ENCODE measurements around the gene NANOS2. TPM values are rescaled to one million over a fixed set of nuclear protein-coding genes. Genes with fewer than 3 reads are reported as not detected.

The NANOS2 gene
- total and polyA plus RNA-seq, 2 donors (not counting 1 experiment from before 2014, with no cell fraction given), result not detected

GRCh38 chr19:45955905-45956608 is 41.5 kb upstream of the NANOS2 start:
- H3K4me3 ChIP-seq (replicated peaks in 1 of 4; ENCODE audit: control extremely low read depth in 1 of 4, insufficient read depth in 1 of 4, low read depth in 3 of 4, low read length in 4 of 4), result no peak overlapping the region
- H3K9me3 ChIP-seq (ENCODE audit: control insufficient read depth, insufficient read depth, low read depth, low read length), result no peaks in the 10 kb centered on the region
- H3K4me2 ChIP-seq (ENCODE audit: extremely low read depth, insufficient read depth, low read length), result no peak overlapping the region
- H2AFZ ChIP-seq (ENCODE audit: low read length), result no peak overlapping the region
- H3K79me2 ChIP-seq (ENCODE audit: control insufficient read depth, insufficient read depth, low read length), result no peaks in the 10 kb centered on the region
- DNase-seq (ENCODE audit: low read depth in 2 of 2), result peak in 1 of 2 donors; percentile 94
- no peak for TF ChIP-seq EZH2 (IDR thresholded peaks at IDR 0.05; ENCODE audit: low read length, missing control alignments)
- TF ChIP-seq CTCF (conservative IDR thresholded peaks at IDR 0.05 in 1 of 2, IDR thresholded peaks at IDR 0.05 in 1 of 2; ENCODE audit: low read depth in 1 of 2, low read length in 2 of 2), result no peak
- no peaks in the 10 kb centered on the region for H3K36me3 ChIP-seq (ENCODE audit: control insufficient read depth, insufficient read depth, low read length)
- peaks cover 12% of the 10 kb centered on the region for H3K27me3 ChIP-seq (ENCODE audit: control insufficient read depth, insufficient read depth, low read length)
- H4K20me1 ChIP-seq (ENCODE audit: control insufficient read depth, extremely low read depth, insufficient read depth, low read length), result no peaks in the 10 kb centered on the region
- no peaks in the 10 kb centered on the region for H3K4me1 ChIP-seq (ENCODE audit: control insufficient read depth, extremely low read depth, insufficient read depth, low read length)
- H3K27ac ChIP-seq (ENCODE audit: insufficient read depth, low read length), result no peak overlapping the region
- no peak overlapping the region for H3K9ac ChIP-seq (ENCODE audit: insufficient read depth, low read length)

- no peaks in the 10 kb centered on the region for H3K9me3 ChIP-seq (ENCODE audit: control insufficient read depth, insufficient read depth, low read depth, low read length)
- peak in 1 of 2 donors; percentile 63 for DNase-seq (ENCODE audit: low read depth in 2 of 2)
- H3K27me3 ChIP-seq (ENCODE audit: control insufficient read depth, insufficient read depth, low read length), result no peaks in the 10 kb centered on the region
- no peaks in the 10 kb centered on the region for H3K36me3 ChIP-seq (ENCODE audit: control insufficient read depth, insufficient read depth, low read length)
- H2AFZ ChIP-seq (ENCODE audit: low read length), result no peak overlapping the region
- H3K27ac ChIP-seq (ENCODE audit: insufficient read depth, low read length), result no peak overlapping the region
- no peak overlapping the region for H3K9ac ChIP-seq (ENCODE audit: insufficient read depth, low read length)
- H3K4me1 ChIP-seq (ENCODE audit: control insufficient read depth, extremely low read depth, insufficient read depth, low read length), result no peaks in the 10 kb centered on the region
- TF ChIP-seq CTCF (conservative IDR thresholded peaks at IDR 0.05 in 1 of 2, IDR thresholded peaks at IDR 0.05 in 1 of 2; ENCODE audit: low read depth in 1 of 2, low read length in 2 of 2) (no peak), EZH2 (IDR thresholded peaks at IDR 0.05; ENCODE audit: low read length, missing control alignments) (no peak)
- no peak overlapping the region for H3K4me2 ChIP-seq (ENCODE audit: extremely low read depth, insufficient read depth, low read length)
- H3K4me3 ChIP-seq (replicated peaks in 1 of 4; ENCODE audit: control extremely low read depth in 1 of 4, insufficient read depth in 1 of 4, low read depth in 3 of 4, low read length in 4 of 4), result no peak overlapping the region
- H4K20me1 ChIP-seq (ENCODE audit: control insufficient read depth, extremely low read depth, insufficient read depth, low read length), result no peaks in the 10 kb centered on the region
- H3K79me2 ChIP-seq (ENCODE audit: control insufficient read depth, insufficient read depth, low read length), result no peaks in the 10 kb centered on the region
These were observed 39.6 kb upstream of the NANOS2 start for GRCh38 chr19:45954156-45954555.

DNA sequence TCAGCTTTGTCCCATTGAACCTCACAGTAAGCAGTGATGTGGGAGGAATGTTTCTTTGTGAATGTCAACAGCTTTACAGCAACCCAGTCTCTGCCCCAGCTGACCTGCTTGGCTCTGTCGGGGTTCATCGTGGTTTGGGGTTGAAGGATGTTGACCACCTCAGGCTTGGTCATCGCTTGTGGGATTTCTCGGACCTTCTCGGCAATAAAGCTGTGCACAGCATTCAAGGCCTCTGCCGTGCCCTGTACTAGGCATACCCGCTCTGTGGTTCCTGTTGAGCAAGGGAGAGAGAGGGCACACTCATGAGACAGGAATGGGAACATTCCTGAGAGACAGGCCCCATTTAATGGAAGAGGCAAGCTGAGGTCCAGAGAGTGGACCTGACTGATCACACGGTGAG is 39.1 kb upstream of the NANOS2 start:
- Histone ChIP-seq H4K20me1 (ENCODE audit: control insufficient read depth, extremely low read depth, insufficient read depth, low read length) (no peaks in the 10 kb centered on the region), H3K4me3 (replicated peaks in 1 of 4; ENCODE audit: control extremely low read depth in 1 of 4, insufficient read depth in 1 of 4, low read depth in 3 of 4, low read length in 4 of 4) (no peak overlapping the region), H3K27ac (ENCODE audit: insufficient read depth, low read length) (no peak overlapping the region), H2AFZ (ENCODE audit: low read length) (no peak overlapping the region), H3K9me3 (ENCODE audit: control insufficient read depth, insufficient read depth, low read depth, low read length) (no peaks in the 10 kb centered on the region), H3K79me2 (ENCODE audit: control insufficient read depth, insufficient read depth, low read length) (no peaks in the 10 kb centered on the region), H3K36me3 (ENCODE audit: control insufficient read depth, insufficient read depth, low read length) (no peaks in the 10 kb centered on the region), H3K27me3 (ENCODE audit: control insufficient read depth, insufficient read depth, low read length) (no peaks in the 10 kb centered on the region), H3K9ac (ENCODE audit: insufficient read depth, low read length) (no peak overlapping the region), H3K4me2 (ENCODE audit: extremely low read depth, insufficient read depth, low read length) (no peak overlapping the region), H3K4me1 (ENCODE audit: control insufficient read depth, extremely low read depth, insufficient read depth, low read length) (no peaks in the 10 kb centered on the region)
- DNase-seq (ENCODE audit: low read depth in 2 of 2), result peak in 1 of 2 donors; percentile 76
- TF ChIP-seq CTCF (conservative IDR thresholded peaks at IDR 0.05 in 1 of 2, IDR thresholded peaks at IDR 0.05 in 1 of 2; ENCODE audit: low read depth in 1 of 2, low read length in 2 of 2), result no peak
- no peak for TF ChIP-seq EZH2 (IDR thresholded peaks at IDR 0.05; ENCODE audit: low read length, missing control alignments)

All from fibroblast of lung (primary cell).